ENCODE data around the gene DOCK7. TPM values are rescaled to one million over a fixed set of nuclear protein-coding genes. Genes with fewer than 3 reads are reported as not detected.

The DOCK7 gene
- total and polyA plus RNA-seq, 8 donors: 4.7 to 118 (median 32.4) TPM

DNA sequence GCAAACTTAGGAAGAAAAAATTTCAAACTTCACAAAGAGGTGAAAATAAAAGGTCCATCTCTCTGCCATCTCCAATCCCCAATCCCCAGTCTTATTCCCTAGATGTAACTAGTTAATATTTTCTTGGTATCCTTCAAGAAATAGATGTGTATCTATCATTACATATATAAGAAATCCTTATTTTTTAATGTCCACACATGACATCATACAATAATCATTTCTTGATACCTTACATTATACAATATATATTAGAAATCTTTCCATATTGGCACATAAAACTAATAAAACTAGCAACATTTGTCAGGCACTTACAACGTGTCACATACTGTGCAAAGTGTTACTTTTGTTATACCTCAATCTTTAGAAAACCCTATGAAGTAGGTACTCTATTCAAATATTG lies 16.2 kb downstream of the DOCK7 start:
- Histone ChIP-seq H3K9me3 (no peaks in the 10 kb centered on the region), H3K4me1 (peaks cover 5 to 41% (median 25%) of the 10 kb centered on the region in 4 donors), H3K27me3 (no peaks in the 10 kb centered on the region), H3K4me3 (no peak overlapping the region), H3K36me3 (peaks cover 0 to 7% (median 2%) of the 10 kb centered on the region in 4 donors), H3K27ac (no peak overlapping the region)
- no peak for DNase-seq
- WGBS, 5 donors: 26 to 55% (median 40%) methylated on average over 1 of the region's 1 CpG
- intact Hi-C loops (cut with DNase I; ENCODE audit: low total_unique reads): no loop called here
- no peak for TF ChIP-seq POLR2A (IDR thresholded peaks at IDR 0.05)
- no peak for TF ChIP-seq POLR2AphosphoS5 (IDR thresholded peaks at IDR 0.05)
- TF ChIP-seq CTCF (IDR thresholded peaks at IDR 0.05): no peak
- TF ChIP-seq EP300 (IDR thresholded peaks at IDR 0.05): no peak

- 69 to 86% (median 74%) methylated on average over 1 of the region's 1 CpG for whole genome bisulfite sequencing, 5 donors
- no peak overlapping the region for H3K4me3 ChIP-seq
- no peaks in the 10 kb centered on the region for H3K9me3 ChIP-seq
- H3K27ac ChIP-seq: no peak overlapping the region
- TF ChIP-seq POLR2AphosphoS5 (IDR thresholded peaks at IDR 0.05) (no peak), CTCF (IDR thresholded peaks at IDR 0.05) (no peak), POLR2A (IDR thresholded peaks at IDR 0.05) (no peak), EP300 (IDR thresholded peaks at IDR 0.05) (no peak)
- H3K4me1 ChIP-seq: peaks cover 0 to 11% (median 2%) of the 10 kb centered on the region in 4 donors
- H3K27me3 ChIP-seq: no peaks in the 10 kb centered on the region
- peaks cover 0 to 24% (median 14%) of the 10 kb centered on the region in 4 donors for H3K36me3 ChIP-seq
- no peak for DNase-seq
- intact Hi-C loops (cut with DNase I; ENCODE audit: low total_unique reads): no loop called here
Measured at GRCh38 chr1:62654744-62655143, 33.4 kb downstream of the DOCK7 start.

DNA sequence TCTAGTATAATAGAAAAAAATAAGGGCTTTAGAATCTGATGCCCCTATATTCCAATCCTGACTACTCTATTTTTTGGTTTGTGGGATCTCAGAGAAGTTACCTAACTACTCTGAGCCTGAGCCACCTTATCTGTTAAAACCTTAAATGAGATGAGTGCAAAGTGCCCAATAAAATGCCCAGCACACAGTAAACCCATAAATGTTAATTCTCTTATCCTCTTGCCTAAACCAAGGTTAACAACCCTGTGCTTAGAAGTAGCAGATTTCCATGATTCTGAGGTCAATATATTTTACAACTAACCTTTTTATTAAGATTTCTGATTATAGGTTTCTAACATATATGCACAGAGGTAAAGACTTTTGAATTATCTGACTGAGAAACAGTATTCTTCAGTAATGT lies 35.8 kb downstream of the DOCK7 start:
- Histone ChIP-seq H3K9me3 (no peaks in the 10 kb centered on the region), H3K4me3 (no peak overlapping the region), H3K27ac (no peak overlapping the region), H3K27me3 (no peaks in the 10 kb centered on the region), H3K4me1 (peaks cover 0 to 11% (median 2%) of the 10 kb centered on the region in 4 donors), H3K36me3 (peaks cover 0 to 30% (median 16%) of the 10 kb centered on the region in 4 donors)
- intact Hi-C loops (cut with DNase I; ENCODE audit: low total_unique reads): no loop called here
- DNase-seq: no peak
- no peak for TF ChIP-seq CTCF (IDR thresholded peaks at IDR 0.05)
- TF ChIP-seq POLR2AphosphoS5 (IDR thresholded peaks at IDR 0.05): no peak
- no peak for TF ChIP-seq EP300 (IDR thresholded peaks at IDR 0.05)
- TF ChIP-seq POLR2A (IDR thresholded peaks at IDR 0.05): no peak

DNA sequence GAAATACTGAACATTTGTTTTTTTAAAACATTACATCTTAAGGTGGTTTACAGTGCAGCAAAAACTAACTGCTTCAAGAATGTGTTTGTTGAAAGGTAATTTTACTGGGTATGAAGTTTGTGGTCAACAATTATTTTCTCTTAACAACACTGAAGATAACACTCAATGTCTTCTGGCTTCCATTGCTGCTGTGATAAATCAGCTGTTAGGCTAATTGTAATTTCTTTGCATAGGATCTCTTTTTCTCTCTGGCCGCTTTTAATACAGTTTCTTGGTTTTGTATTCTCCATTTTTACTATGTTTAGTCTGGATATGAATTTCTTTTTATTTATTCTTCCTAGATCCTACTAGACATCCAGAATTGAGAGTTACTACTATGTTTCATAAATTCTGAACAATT lies 44.9 kb downstream of the DOCK7 start:
- Histone ChIP-seq H3K4me1 (no peaks in the 10 kb centered on the region), H3K36me3 (peaks cover 9 to 57% (median 51%) of the 10 kb centered on the region in 4 donors), H3K4me3 (no peak overlapping the region), H3K9me3 (no peaks in the 10 kb centered on the region), H3K27ac (no peak overlapping the region), H3K27me3 (no peaks in the 10 kb centered on the region)
- intact Hi-C loops (cut with DNase I; ENCODE audit: low total_unique reads): no loop called here
- TF ChIP-seq EP300 (IDR thresholded peaks at IDR 0.05) (no peak), POLR2A (IDR thresholded peaks at IDR 0.05) (no peak), CTCF (IDR thresholded peaks at IDR 0.05) (no peak), POLR2AphosphoS5 (IDR thresholded peaks at IDR 0.05) (no peak)
- WGBS, 5 donors: 95 to 100% (median 96%) methylated on average over 1 of the region's 1 CpG
- no peak for DNase-seq

Data from stomach (tissue), 9 donors.